Measurements from ENCODE around the gene GLIS1. TPM values are rescaled to one million over a fixed set of nuclear protein-coding genes. Genes with fewer than 3 reads are reported as not detected.

Gene GLIS1
- total and polyA plus RNA-seq, 2 experiments from 2014 or later, result 0.77 to 0.95 TPM

GRCh38 chr1:53539226-53539625, 199.7 kb downstream of the GLIS1 start:
- no peaks in the 10 kb centered on the region for H3K36me3 ChIP-seq
- H3K4me1 ChIP-seq (ENCODE audit: low read depth), result no peaks in the 10 kb centered on the region
- DNase-seq (ENCODE audit: low read depth in 1 of 2, low spot score in 1 of 2), result no peak
- no peak for TF ChIP-seq CTCF (IDR thresholded peaks at IDR 0.05; ENCODE audit: low read depth, low read length)
- H3K9me3 ChIP-seq (ENCODE audit: low read depth), result no peaks in the 10 kb centered on the region
- peaks cover 32% of the 10 kb centered on the region for H3K27me3 ChIP-seq
- H3K4me3 ChIP-seq, result no peak overlapping the region
- no peak overlapping the region for H3K27ac ChIP-seq

GRCh38 chr1:53536606-53537005, 202.4 kb downstream of the GLIS1 start:
- no peaks in the 10 kb centered on the region for H3K4me1 ChIP-seq (ENCODE audit: low read depth)
- no peak overlapping the region for H3K4me3 ChIP-seq
- H3K9me3 ChIP-seq (ENCODE audit: low read depth), result no peaks in the 10 kb centered on the region
- TF ChIP-seq CTCF (IDR thresholded peaks at IDR 0.05; ENCODE audit: low read depth, low read length), result no peak
- DNase-seq (ENCODE audit: low read depth in 1 of 2, low spot score in 1 of 2), result no peak
- H3K27ac ChIP-seq, result no peak overlapping the region
- no peaks in the 10 kb centered on the region for H3K36me3 ChIP-seq
- H3K27me3 ChIP-seq, result peaks cover 52% of the 10 kb centered on the region

- no peaks in the 10 kb centered on the region for H3K36me3 ChIP-seq
- no peak overlapping the region for H3K27ac ChIP-seq
- no peaks in the 10 kb centered on the region for H3K9me3 ChIP-seq (ENCODE audit: low read depth)
- no peak for DNase-seq (ENCODE audit: low read depth in 1 of 2, low spot score in 1 of 2)
- H3K27me3 ChIP-seq, result peaks cover 52% of the 10 kb centered on the region
- no peaks in the 10 kb centered on the region for H3K4me1 ChIP-seq (ENCODE audit: low read depth)
- TF ChIP-seq CTCF (IDR thresholded peaks at IDR 0.05; ENCODE audit: low read depth, low read length), result no peak
- no peak overlapping the region for H3K4me3 ChIP-seq
These were observed 203.1 kb downstream of the GLIS1 start for GRCh38 chr1:53535846-53536245.

- Histone ChIP-seq H3K27ac (no peak overlapping the region), H3K9me3 (ENCODE audit: low read depth) (no peaks in the 10 kb centered on the region), H3K36me3 (no peaks in the 10 kb centered on the region), H3K4me3 (no peak overlapping the region), H3K4me1 (ENCODE audit: low read depth) (no peaks in the 10 kb centered on the region), H3K27me3 (peaks cover 52% of the 10 kb centered on the region)
- DNase-seq (ENCODE audit: low read depth in 1 of 2, low spot score in 1 of 2), result no peak
- no peak for TF ChIP-seq CTCF (IDR thresholded peaks at IDR 0.05; ENCODE audit: low read depth, low read length)
These were observed 203.7 kb downstream of the GLIS1 start for GRCh38 chr1:53535226-53535625.

- H3K4me3 ChIP-seq, result no peak overlapping the region
- no peaks in the 10 kb centered on the region for H3K9me3 ChIP-seq (ENCODE audit: low read depth)
- H3K27me3 ChIP-seq, result peaks cover 52% of the 10 kb centered on the region
- H3K27ac ChIP-seq, result no peak overlapping the region
- no peak for DNase-seq (ENCODE audit: low read depth in 1 of 2, low spot score in 1 of 2)
- no peaks in the 10 kb centered on the region for H3K36me3 ChIP-seq
- TF ChIP-seq CTCF (IDR thresholded peaks at IDR 0.05; ENCODE audit: low read depth, low read length), result no peak
- no peaks in the 10 kb centered on the region for H3K4me1 ChIP-seq (ENCODE audit: low read depth)
These were observed 206.1 kb downstream of the GLIS1 start for GRCh38 chr1:53532912-53533311.

GRCh38 chr1:53532377-53532776, 206.6 kb downstream of the GLIS1 start:
- no peak overlapping the region for H3K27ac ChIP-seq
- no peaks in the 10 kb centered on the region for H3K36me3 ChIP-seq
- TF ChIP-seq CTCF (IDR thresholded peaks at IDR 0.05; ENCODE audit: low read depth, low read length), result no peak
- H3K4me1 ChIP-seq (ENCODE audit: low read depth), result no peaks in the 10 kb centered on the region
- peaks cover 50% of the 10 kb centered on the region for H3K27me3 ChIP-seq
- no peaks in the 10 kb centered on the region for H3K9me3 ChIP-seq (ENCODE audit: low read depth)
- no peak for DNase-seq (ENCODE audit: low read depth in 1 of 2, low spot score in 1 of 2)
- no peak overlapping the region for H3K4me3 ChIP-seq

Measured in cardiac muscle cell (in vitro differentiated cells and primary cell).